GM21825 (cell line): ENCODE results near the gene ZNF112.
"Not testable (repeated sequence)": the region's sequence is repeated elsewhere in the genome, so short reads cannot be mapped to it uniquely, and the experiment has no call there.

Experiments
- ATAC-seq: cut with Tn5 transposase; IDR thresholded peaks from one replicate; pipeline ENCODE4 v1.9.1; 2021; ENCODE audit warnings: mild to moderate bottlenecking, moderate library complexity; ENCODE audit not compliant: unreplicated experiment

The ZNF112 gene

GRCh38 chr19:44356383-44357111 lies at the start of gene ZNF112:
Gene ZNF112, minus strand, starts transcription at chr19:44356680. Its CDS starts 16,141 bp downstream, at chr19:44340539.
- ATAC-seq = no peak

GRCh38 chr19:44401139-44402115 lies 44.9 kb upstream of the ZNF112 start, which contains the start of gene ZNF285:
Gene ZNF285, minus strand, starts transcription at chr19:44401608. Its CDS starts 4,395 bp downstream, at chr19:44397213.
- peak; percentile 81 for ATAC-seq

GRCh38 chr19:44389268-44389667 lies 32.8 kb upstream of the ZNF112 start:
- not testable (repeated sequence) for ATAC-seq

- ATAC-seq = no peak
These were observed 18.3 kb upstream of the ZNF112 start for GRCh38 chr19:44374789-44375188.

DNA sequence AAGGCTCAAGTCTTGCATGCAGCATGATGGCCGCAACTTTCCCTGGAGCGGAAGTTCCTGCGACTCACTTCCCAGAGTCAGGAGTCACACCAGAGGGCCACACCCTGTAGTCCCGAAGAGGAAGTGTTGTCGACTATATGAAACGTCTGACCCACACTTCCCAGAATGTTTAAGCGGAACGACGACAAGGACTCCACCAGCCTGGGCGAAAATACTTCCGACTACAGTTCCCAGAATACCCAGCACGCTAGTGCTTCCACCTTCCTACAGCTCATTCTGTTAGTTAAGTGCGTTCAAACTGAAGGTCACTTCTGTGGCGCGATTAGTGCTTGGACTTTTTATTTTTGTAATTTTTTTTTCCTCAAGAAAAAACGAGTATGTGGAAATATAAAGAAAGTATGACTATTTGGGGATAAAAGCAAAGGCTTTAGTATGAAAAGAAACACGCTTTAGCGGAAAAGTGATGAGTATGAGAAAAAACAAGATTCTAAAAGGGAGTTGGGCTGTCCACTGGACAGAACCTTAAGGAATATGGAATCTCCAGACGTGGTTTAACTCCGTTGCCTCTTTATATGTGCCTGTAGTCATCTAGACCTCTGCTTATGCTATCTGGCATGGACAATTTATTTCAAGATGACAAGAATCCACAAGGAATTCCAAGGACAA lies 15.5 kb upstream of the ZNF112 start:
- ATAC-seq = no peak

DNA sequence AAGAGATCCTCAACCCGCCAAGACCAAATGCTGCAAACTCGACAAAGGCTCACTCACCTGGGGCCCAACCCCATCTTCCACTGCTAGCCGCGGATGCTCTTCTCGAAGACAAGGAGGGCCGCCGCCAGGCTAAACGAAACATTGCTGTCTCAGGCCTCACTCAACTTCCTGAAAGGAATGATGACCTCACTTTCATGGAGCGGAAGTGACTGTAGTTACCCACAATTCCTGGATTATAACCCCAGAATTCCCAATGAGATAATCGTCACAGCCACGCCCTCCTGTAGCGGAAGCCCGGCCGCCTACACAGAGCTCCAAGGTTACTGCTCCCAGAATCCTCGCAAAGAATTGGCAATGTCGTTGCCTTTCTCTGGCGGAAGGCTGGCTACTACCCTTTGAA lies 10.5 kb upstream of the ZNF112 start:
- ATAC-seq = no peak

GRCh38 chr19:44346556-44346955 lies 9.9 kb downstream of the ZNF112 start:
- ATAC-seq = no peak

- ATAC-seq = no peak
These were observed 10.5 kb downstream of the ZNF112 start for GRCh38 chr19:44345959-44346358.

DNA sequence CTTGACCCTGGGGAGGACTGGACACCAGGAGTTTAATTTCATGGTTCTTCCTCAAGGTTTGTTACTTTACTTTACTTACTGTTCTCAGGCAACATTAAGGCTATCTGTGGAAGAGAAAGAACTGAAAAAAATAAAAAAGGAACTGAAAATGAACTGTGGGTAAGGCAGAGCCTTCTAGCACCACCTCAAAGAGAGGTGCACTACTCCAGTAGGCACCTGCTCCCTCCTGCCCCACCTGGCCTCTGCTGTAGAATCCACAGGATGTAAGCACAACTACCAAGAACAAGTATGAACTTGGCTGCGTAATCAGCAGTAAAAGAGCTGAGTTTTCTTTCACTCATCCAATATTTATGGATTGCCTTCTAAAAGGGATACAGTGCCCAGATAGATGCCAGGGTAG lies 12.2 kb downstream of the ZNF112 start:
- no peak for ATAC-seq

DNA sequence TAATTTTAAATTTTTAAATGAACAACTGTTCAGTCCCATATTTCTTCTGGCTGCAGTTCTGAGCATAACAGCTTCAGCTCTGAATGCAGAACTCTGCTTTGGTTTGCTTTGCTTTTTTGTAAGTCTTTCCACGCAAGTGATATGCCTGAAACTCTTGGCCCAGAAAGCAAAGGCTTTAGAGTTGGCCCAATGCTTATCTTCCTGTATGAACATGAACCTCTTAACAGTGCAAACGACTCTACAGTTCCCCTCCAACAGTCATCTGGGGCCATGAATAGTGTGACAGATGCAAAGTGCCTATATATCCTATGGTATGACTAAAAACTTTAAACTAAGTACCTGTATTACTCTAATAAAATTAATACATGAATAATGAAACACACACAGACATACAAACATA lies 14.7 kb downstream of the ZNF112 start:
- ATAC-seq = no peak

GRCh38 chr19:44334639-44335038 lies 21.8 kb downstream of the ZNF112 start:
- not testable (repeated sequence) for ATAC-seq

GRCh38 chr19:44332145-44332544 lies 24.3 kb downstream of the ZNF112 start:
- no peak for ATAC-seq

DNA sequence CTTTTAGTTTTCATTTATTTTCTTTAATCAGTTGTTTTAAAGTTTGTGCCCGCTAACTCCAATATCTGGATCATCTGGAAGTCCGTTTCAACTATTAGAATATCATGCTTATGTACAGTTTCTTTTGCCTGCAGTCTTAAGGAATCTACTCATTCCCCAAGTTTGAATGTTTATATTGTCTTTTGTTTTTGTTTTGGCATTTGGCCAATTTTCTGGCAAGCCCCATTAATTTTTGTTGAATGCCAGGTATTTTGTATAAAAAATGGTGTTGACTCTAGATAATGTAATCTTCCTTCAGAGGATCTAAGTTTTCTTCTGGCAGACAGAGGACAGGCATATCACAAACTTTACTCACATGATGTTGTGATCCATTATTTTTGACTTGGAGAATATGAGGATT lies 40.6 kb downstream of the ZNF112 start:
- no peak for ATAC-seq

DNA sequence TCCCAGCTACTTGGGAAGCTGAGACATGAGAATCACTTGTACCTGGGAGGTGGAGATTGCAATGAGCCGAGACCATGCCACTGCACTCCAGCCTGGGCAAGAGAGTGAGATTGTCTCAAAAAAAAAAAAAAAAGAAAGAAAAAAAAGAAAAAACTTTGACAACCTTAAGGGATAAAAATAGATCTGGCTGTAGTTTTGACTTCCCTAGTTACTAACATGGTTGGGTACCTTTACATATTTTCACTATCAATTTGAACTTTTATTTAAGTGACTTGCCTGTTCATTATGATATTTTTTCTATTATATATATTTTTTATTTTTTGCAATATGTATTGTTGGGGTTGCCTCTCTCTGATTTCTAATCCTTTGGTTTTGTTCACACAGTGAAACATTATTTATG lies 43.2 kb downstream of the ZNF112 start:
- ATAC-seq = no peak

DNA sequence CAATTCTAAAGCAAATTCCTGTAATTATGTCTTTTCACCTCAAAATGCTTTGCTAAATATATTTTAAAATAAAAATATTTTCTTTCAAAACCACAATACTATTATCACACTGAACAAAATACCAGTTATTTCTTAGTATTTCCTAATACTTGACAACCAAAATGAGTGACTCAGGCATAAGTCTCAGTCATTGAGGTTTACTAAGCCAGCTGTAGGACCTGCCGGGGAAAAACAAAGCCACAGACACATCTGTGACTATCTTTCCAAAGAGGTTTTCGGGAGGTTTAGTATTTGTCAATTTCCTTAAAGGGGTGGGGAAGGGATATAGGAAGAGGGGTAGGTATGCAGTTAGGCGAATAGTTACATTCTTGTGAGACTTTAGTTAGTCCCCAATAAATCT lies 48.5 kb downstream of the ZNF112 start:
- no peak for ATAC-seq

- ATAC-seq = no peak
These were observed 50.2 kb downstream of the ZNF112 start for GRCh38 chr19:44306283-44306682.

GRCh38 chr19:44305457-44305856 lies 51.0 kb downstream of the ZNF112 start:
- ATAC-seq = no peak

- peak; percentile 90 for ATAC-seq
These were observed 51.8 kb downstream of the ZNF112 start, which contains the start of gene ZNF235 for GRCh38 chr19:44304659-44305193. Gene ZNF235, minus strand, starts transcription at chr19:44305025. Its CDS starts 1,621 bp downstream, at chr19:44303404.

GRCh38 chr19:44303976-44304568 lies 52.4 kb downstream of the ZNF112 start:
- no peak for ATAC-seq

- no peak for ATAC-seq
These were observed 53.2 kb downstream of the ZNF112 start for GRCh38 chr19:44303320-44303719.
